HG03571 (cell line): ENCODE data around the gene PKD1.

Experiments used
- ATAC-seq: cut with Tn5 transposase; IDR thresholded peaks from one replicate; pipeline ENCODE4 v1.9.1; 2021; ENCODE audit not compliant: unreplicated experiment

PKD1 gene

GRCh38 chr16:2056681-2057407 is 78.9 kb downstream of the PKD1 start:
- ATAC-seq = no peak

- no peak for ATAC-seq
Observed at GRCh38 chr16:2056077-2056476, 79.6 kb downstream of the PKD1 start.

- no peak for ATAC-seq
Observed at GRCh38 chr16:2054543-2055245, 81.0 kb downstream of the PKD1 start.

DNA sequence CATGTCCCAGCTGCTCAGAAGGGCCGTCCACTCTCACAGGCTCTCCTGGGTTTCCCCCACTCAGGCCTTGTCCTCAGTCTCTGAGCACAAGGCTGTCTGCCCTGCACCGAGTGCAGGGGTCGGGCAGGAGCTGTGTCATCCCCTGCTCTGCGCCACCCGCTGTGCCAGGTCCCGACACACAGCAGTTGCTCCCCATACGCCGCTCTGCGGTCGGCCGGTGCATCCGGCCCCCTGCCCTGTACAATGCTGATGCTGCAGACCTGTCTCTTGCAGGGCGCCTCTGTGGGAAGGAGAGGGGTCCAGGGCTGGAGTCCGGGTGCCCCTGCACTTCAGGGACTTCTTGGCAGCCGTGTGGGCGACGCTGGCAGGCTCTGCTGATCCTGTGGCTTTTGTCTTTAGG is 81.8 kb downstream of the PKD1 start:
- no peak for ATAC-seq

GRCh38 chr16:2053211-2053610 is 82.5 kb downstream of the PKD1 start:
- ATAC-seq = no peak

DNA sequence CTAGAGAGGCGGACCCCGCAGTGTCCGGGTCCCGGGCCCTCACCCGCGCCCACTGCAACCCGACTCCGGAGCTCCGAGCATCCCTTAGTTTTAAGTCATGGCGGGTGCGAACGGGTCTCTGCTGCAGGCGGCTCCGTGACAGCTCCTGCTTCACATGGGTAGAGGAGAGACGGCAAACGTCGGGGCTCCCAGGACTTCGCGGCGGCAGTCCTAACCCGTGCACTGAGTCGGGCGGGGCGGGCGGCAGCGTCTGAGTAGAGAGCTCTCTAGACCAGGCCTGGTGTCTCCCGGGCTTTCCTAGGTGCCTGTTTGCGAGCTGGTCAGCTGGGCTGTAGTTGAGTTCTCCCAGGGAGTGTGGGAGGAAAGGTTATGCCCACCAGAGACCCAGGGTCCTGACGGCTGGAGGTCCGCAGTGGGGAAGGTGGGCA is 87.6 kb downstream of the PKD1 start:
- no peak for ATAC-seq

GRCh38 chr16:2047330-2048115 is 88.2 kb downstream of the PKD1 start, which contains the start of the genes NTHL1 and TSC2:
Gene NTHL1, minus strand, starts transcription at chr16:2047834. Its CDS starts 11 bp downstream, at chr16:2047823.
Gene TSC2, plus strand, starts transcription at chr16:2047985. Its CDS starts 631 bp downstream, at chr16:2048616.
- ATAC-seq = peak; percentile 88

DNA sequence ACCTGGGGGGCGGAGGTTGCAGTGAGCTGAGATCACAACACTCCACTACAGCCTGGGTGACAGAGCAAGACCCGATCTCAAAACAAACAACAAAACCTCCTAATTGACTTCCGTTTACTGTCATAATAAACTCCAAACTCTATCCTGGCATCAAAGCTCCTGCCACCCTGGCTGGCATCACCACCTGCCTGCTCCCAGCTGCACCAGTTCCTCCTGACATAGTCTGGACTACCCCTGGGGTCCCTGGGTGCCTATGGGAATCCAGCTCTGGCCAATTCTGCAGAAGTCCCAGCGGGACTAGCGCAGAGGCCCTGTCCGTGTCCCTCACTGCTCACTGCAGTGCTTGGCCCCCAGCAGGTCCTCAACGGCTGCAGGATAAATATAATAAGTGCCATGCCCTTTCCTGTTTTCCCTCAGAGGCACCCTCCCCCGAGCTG is 88.8 kb downstream of the PKD1 start:
- peak; percentile 7 for ATAC-seq

DNA sequence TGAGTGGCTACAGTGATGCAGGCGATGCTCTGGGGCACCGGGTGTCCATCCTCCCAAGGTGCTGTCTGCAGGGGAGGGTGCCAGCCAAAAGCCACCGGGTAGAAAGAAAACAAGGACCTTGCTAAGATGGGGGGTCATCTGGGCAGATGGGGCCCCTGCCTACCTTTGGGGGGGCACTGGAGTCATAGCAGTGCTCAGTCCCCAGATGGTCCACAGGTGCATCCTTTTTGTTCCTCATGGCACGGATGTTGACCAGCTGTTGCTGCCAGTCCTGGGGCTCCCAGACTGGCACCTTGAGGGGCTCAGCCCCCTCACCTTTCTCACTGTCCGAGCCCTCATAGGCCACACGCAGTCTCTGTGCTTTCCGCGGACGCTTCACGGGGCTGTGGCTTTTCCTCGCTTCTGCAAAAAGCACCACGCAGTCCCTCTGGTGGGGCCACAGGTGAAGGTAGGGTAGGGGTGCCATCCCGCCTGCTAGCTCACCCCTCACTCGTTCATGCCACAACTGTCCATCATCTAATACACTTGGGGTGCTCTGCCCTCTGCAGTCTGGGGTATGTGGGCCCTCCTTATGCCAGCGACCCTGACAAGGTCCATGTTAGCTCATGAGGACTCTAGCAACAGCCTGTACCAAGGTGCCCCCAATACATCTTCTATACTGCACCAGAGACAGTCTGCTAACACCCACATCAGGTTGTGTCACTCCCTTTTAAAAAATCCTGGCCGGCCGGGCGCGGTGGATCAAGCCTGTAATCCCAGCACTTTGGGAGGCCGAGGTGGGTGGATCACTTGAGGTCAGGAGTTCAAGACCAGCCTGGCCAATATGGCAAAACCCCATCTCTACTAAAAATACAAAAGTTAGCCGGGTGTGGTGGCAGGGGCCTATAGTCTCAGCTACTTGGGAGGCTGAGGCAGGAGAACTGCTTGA is 89.5 kb downstream of the PKD1 start:
- ATAC-seq = no peak

DNA sequence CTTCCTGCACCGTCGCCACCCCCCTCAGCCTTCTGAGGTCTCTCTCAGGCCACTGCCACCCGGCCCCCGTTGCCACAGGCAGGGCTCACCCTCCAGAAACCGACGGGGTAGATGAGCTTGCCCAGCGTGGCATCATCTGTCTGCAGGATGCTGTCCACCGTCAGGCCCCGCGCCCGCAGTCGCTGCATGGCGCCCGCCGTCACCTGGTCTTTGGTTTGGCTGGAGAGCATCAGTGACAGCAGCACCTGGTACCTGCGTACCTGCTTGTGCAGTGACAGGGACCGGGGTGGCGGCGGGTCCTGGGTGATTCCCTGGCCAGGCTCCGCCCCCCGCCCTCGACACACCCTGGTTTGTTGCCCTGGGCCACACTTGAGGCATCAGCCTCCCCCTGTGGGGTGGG is 91.2 kb downstream of the PKD1 start:
- ATAC-seq = no peak

DNA sequence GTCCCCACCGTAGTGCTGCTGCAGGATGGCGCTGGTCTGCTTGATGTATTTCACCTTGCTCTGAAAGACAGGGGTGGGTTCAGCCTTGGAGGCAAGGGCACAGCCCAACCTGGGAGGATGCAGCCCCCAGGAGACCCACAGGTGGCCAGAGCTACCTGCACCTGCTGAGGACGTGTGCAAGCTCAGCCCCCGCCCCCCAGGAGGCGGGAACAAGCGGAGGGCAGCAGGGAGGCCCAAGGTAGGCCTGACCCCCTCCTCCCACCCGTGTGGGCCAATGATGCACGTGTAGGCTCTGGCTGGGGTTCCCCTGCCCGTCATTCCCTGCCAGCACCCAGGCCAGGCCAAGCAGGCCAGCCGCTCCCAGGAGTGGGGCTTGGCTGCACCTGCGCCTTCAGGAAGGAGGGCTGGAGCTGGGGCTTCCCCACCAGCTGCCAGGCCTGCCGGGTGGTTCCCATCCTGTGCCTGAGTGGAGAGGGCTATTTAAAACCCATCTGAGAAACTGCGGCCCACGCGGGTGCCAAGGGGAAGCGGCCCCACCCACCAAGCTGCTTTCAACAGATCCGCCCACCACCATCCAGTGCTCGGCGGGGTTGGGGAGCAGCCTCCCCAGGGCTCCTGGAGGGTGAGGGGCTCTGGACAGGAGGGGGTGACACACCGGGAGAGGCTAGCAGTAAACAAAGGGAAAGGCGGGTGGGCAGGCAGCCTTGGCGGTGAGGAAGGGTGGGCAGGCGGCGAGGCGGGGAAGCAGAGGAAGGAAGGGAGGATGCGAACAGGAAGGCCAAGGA is 91.8 kb downstream of the PKD1 start:
- no peak for ATAC-seq

- ATAC-seq = no peak
Observed at GRCh38 chr16:2042986-2043666, 92.6 kb downstream of the PKD1 start.

- no peak for ATAC-seq
Observed at GRCh38 chr16:2042171-2042985, 93.3 kb downstream of the PKD1 start.

- ATAC-seq = no peak
Observed at GRCh38 chr16:2040787-2041522, 94.7 kb downstream of the PKD1 start.

GRCh38 chr16:2040041-2040786 is 95.5 kb downstream of the PKD1 start:
- ATAC-seq = no peak

DNA sequence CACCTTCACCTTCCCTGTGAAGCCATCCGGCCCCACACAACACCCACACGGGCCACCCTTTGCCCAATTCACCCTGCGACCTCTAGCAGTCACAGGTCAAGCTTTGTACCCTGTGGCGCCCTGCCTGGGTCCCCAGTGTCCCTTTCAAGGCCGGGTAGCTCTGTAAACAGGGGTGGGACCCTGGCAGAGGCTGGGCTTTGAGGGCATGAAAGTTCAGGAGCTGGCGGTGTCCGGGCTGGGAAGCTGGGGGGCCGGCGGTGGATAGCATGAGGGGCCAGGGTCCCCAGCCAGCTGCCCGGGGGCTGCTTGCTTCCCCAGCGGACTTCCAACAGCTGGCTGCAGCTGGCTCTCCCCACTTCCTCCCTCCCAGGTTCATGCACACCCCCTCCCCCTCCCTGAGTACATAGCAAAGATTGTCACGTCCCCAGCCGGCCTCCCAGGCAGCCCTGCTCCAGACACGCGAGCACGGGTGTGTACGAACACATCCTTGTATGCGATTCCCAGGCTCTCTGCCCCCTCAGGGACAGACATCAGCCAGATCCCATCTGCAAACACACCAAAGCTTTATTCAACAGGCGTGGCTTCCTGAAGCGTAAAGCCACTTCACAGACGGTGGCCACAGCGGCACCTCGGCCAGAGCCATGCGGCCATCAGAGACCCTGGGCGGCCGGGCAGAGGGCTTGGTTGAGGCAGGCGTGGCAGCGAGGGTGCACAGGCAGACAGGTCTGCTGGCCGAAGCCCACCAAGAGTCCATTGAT is 96.2 kb downstream of the PKD1 start:
- no peak for ATAC-seq
